ENCODE results near the gene SPART. TPM values are rescaled to one million over a fixed set of nuclear protein-coding genes. Genes with fewer than 3 reads are reported as not detected.

SPART gene
- total RNA-seq, 2 donors from 2014 or later = 86.8 to 116 TPM

GRCh38 chr13:36298535-36299068, 47.6 kb downstream of the SPART start:
- peaks cover 6 to 11% of the 10 kb centered on the region in 2 donors for H3K4me1 ChIP-seq (ENCODE audit: control insufficient read depth in 1 of 2, low read depth in 2 of 2)
- ATAC-seq (ENCODE audit: insufficient number of reproducible peaks, low FRiP score, low read depth) = peak; percentile 33
- no peak for TF ChIP-seq CTCF (IDR thresholded peaks at IDR 0.05)
- peak overlapping the region; percentile 94 for H3K4me3 ChIP-seq
- H3K27ac ChIP-seq = no peak overlapping the region
- no peaks in the 10 kb centered on the region for H3K9me3 ChIP-seq
- DNase-seq (ENCODE audit: low spot score) = no peak
- no peaks in the 10 kb centered on the region for H3K36me3 ChIP-seq
- no peaks in the 10 kb centered on the region for H3K27me3 ChIP-seq (replicated peaks; ENCODE audit: insufficient read depth)

GRCh38 chr13:36297366-36298338, 48.5 kb downstream of the SPART start, which contains the start of gene CCDC169:
Gene CCDC169 (minus strand): TSS chr13:36297814. CDS start chr13:36297719, 95 bp downstream.
- TF ChIP-seq CTCF (IDR thresholded peaks at IDR 0.05) = no peak
- H3K27me3 ChIP-seq (replicated peaks; ENCODE audit: insufficient read depth) = no peaks in the 10 kb centered on the region
- H3K27ac ChIP-seq = peak within 1 kb of the TSS in 1 of 2 donors; percentile 62
- DNase-seq (ENCODE audit: low spot score) = peak; percentile 23
- H3K36me3 ChIP-seq = no peaks in the 10 kb centered on the region
- peak within 1 kb of the TSS; percentile 94 for H3K4me3 ChIP-seq
- peak; percentile 45 for ATAC-seq (ENCODE audit: insufficient number of reproducible peaks, low FRiP score, low read depth)
- no peaks in the 10 kb centered on the region for H3K9me3 ChIP-seq
- H3K4me1 ChIP-seq (ENCODE audit: control insufficient read depth in 1 of 2, low read depth in 2 of 2) = peaks cover 6 to 11% of the 10 kb centered on the region in 2 donors

- TF ChIP-seq CTCF (IDR thresholded peaks at IDR 0.05) = no peak
- H3K4me1 ChIP-seq (ENCODE audit: control insufficient read depth in 1 of 2, low read depth in 2 of 2) = peaks cover 6 to 11% of the 10 kb centered on the region in 2 donors
- no peaks in the 10 kb centered on the region for H3K9me3 ChIP-seq
- ATAC-seq (ENCODE audit: insufficient number of reproducible peaks, low FRiP score, low read depth) (no peak), DNase-seq (ENCODE audit: low spot score) (no peak)
- no peaks in the 10 kb centered on the region for H3K36me3 ChIP-seq
- H3K4me3 ChIP-seq = no peak overlapping the region
- H3K27ac ChIP-seq = no peak overlapping the region
- no peaks in the 10 kb centered on the region for H3K27me3 ChIP-seq (replicated peaks; ENCODE audit: insufficient read depth)
Measured at GRCh38 chr13:36294096-36294495, 52.1 kb downstream of the SPART start.

- H3K27me3 ChIP-seq (replicated peaks; ENCODE audit: insufficient read depth) = no peaks in the 10 kb centered on the region
- H3K9me3 ChIP-seq = no peaks in the 10 kb centered on the region
- H3K4me1 ChIP-seq (ENCODE audit: control insufficient read depth in 1 of 2, low read depth in 2 of 2) = peaks cover 4 to 11% of the 10 kb centered on the region in 2 donors
- ATAC-seq (ENCODE audit: insufficient number of reproducible peaks, low FRiP score, low read depth) (no peak), DNase-seq (ENCODE audit: low spot score) (no peak)
- TF ChIP-seq CTCF (IDR thresholded peaks at IDR 0.05) = no peak
- no peaks in the 10 kb centered on the region for H3K36me3 ChIP-seq
- H3K4me3 ChIP-seq = no peak overlapping the region
- no peak overlapping the region for H3K27ac ChIP-seq
Measured at GRCh38 chr13:36293497-36293896, 52.7 kb downstream of the SPART start.

GRCh38 chr13:36288794-36289391, 57.3 kb downstream of the SPART start:
- no peaks in the 10 kb centered on the region for H3K9me3 ChIP-seq
- H3K27ac ChIP-seq = no peak overlapping the region
- H3K36me3 ChIP-seq = no peaks in the 10 kb centered on the region
- ATAC-seq (ENCODE audit: insufficient number of reproducible peaks, low FRiP score, low read depth) = no peak
- no peak for TF ChIP-seq CTCF (IDR thresholded peaks at IDR 0.05)
- no peaks in the 10 kb centered on the region for H3K4me1 ChIP-seq (ENCODE audit: control insufficient read depth in 1 of 2, low read depth in 2 of 2)
- H3K27me3 ChIP-seq (replicated peaks; ENCODE audit: insufficient read depth) = no peaks in the 10 kb centered on the region
- no peak overlapping the region for H3K4me3 ChIP-seq
- no peak for DNase-seq (ENCODE audit: low spot score)
